GM21447 (cell line): ENCODE data around the gene EPB41L2.

Experiments
- ATAC-seq: cut with Tn5 transposase; IDR thresholded peaks from one replicate; pipeline ENCODE4 v1.9.1; 2021; ENCODE audit not compliant: unreplicated experiment

Gene EPB41L2

GRCh38 chr6:130879826-130880225 is 183.2 kb downstream of the EPB41L2 start:
- no peak for ATAC-seq

- no peak for ATAC-seq
Observed at GRCh38 chr6:130873746-130874145, 189.3 kb downstream of the EPB41L2 start.

GRCh38 chr6:130872250-130873095 is 190.6 kb downstream of the EPB41L2 start:
- ATAC-seq: peak; percentile 68

DNA sequence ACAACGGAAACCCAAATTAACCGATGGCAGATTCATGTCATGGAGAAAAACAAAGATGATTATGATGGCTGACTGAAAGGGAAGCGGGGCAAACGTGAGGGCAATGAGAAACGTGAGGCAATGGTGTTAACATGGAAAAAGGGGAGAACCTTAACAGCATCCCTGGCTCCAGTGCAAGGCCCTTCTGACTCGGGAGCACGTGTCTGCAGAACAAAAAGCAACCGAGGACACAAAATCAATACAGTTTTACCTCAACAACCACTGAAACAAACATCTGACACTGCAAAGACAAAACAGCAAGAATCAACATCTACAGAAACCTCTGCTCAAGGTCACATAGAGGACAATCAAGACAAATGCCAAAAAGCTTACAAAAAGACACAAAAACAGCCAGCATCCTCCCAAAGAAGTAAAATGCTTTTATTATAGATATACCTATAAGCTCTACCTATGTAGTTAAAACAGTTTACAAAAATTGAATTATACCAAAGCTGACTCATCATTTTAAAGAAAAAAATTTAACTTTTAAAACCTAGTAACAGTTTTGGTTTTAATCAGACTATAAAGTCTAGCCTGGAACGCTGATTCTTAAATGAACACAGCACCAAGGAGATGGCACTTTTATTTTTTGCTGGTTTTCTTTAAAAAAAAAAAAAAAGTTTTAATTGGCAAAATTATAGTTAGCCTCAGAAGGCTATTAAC is 192.7 kb downstream of the EPB41L2 start:
- no peak for ATAC-seq

DNA sequence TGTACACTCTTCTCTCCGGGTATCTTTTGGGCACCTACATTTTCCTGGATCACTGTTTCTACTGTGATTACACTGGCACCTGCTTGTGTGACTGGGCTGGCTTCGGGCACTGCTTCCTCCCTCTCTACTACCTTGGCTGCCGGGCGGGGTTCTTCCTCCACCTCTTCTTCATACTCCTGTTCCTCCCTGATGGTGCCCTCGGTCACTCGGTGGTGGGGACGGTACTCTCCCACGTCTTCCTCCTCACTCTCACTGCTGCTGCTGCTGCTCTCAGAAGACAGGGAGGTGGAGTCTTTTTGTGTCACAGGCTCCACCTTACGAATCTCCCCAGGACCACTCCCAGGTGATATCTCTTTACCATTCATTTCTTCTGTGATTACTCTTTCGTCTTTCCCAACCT is 193.4 kb downstream of the EPB41L2 start:
- no peak for ATAC-seq

DNA sequence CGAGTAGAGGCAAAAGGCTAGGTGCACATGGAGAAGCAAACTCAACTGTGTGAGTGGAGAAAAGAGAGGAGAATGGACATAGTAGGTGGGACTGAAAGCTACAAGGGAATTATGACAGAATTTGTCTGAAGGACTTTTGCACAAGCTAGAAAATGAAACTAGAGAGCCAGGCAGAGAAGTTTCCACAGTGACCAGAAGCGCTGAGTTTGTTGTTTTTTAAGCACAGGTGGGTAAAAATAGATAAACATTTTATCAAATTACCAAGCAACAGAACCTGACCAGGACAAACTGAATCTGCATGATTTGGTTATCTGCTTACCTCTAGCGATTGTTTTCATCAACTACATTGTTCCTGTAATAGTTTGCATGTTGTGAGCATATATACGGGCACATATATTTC is 197.3 kb downstream of the EPB41L2 start:
- no peak for ATAC-seq

- ATAC-seq: no peak
Observed at GRCh38 chr6:130864344-130864743, 198.7 kb downstream of the EPB41L2 start.

DNA sequence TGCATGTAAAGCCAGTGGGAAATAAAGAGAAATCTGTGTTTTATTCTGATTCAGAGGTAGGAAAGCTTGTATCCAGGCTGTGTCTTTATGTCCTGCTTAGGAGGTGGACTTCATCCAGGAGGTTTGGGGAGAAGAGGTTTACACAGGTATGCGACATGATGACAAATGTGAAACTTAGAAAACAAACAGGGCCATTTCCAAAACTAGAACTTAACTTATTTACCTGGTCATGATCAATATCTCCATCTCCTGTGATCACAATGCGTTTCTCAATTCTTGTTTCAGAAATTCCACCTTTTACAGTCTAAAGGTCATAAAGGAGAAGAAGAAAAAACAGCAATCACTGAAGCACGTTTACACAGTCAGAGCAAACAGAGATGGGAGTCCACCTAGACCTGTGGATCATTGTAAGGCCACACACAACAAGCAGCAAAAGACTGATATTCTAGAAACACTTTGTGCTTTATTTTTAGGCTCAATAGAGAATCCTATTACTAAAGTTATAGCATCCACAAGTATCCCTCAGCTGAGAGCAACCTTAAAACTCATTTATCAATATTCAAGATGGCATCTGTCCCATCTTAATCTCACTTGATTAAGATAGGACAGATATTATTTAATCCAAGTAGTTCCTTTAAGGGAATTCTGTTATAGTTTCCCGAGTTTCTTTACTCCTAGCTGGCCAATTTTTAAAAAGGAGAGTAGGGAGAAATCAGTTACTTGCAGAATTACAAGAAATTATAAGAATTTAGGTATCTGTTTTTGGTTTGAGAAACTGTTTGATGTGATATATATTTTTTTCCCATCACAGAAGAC is 199.4 kb downstream of the EPB41L2 start:
- no peak for ATAC-seq

DNA sequence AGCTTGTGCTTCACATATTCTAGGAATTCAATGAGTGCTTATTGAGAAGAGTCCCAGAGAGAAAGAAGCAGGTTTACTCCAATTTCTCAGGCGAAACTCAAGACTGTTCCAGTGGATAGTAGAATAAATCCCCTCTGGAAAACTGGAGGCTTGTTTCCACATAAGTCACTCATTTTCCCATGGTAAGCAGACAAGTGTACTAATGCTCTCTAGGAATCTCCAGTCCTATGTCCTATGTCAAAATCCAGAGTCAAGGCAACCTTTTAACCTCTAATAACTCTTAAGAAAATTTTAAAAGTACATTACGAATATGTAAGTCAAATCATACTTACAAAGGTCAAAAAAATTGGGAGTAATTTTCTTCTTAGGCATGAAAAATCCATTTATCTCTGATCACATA is 200.7 kb downstream of the EPB41L2 start:
- ATAC-seq: no peak

DNA sequence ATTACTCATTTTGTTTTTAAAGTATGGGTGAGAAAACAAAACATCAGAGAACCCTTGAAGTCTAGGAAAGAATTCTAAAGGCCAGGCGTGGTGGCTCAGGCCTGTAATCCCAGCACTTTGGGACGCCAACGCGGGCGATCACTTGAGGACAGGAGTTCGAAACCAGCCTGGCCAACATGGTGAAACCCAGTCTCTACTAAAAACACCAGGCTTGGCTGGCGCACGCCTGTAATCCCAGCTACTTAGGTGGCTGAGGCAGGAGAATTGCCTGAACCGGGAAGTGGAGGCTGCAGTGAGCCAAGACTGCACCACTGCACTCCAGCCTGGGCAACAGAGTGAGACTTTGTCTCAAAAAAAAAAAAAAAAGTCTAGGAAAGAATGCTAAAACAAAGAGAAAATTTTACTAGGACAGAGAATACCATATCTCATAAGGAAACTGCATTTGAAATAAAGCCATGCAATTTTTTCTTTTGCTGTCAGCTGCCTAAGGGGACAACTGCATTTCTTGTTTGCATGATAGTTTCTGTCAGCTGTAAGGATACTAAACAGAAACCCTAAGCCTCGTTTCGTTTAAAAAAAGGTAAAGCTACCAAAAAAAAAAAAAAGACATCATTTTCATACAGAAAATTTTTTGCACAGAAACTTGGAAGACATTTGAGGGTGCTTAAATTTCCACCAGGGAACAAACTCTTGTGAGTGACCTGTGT is 203.7 kb downstream of the EPB41L2 start:
- no peak for ATAC-seq

GRCh38 chr6:130858498-130859160 is 204.4 kb downstream of the EPB41L2 start:
- no peak for ATAC-seq

GRCh38 chr6:130858054-130858453 is 205.0 kb downstream of the EPB41L2 start:
- no peak for ATAC-seq

DNA sequence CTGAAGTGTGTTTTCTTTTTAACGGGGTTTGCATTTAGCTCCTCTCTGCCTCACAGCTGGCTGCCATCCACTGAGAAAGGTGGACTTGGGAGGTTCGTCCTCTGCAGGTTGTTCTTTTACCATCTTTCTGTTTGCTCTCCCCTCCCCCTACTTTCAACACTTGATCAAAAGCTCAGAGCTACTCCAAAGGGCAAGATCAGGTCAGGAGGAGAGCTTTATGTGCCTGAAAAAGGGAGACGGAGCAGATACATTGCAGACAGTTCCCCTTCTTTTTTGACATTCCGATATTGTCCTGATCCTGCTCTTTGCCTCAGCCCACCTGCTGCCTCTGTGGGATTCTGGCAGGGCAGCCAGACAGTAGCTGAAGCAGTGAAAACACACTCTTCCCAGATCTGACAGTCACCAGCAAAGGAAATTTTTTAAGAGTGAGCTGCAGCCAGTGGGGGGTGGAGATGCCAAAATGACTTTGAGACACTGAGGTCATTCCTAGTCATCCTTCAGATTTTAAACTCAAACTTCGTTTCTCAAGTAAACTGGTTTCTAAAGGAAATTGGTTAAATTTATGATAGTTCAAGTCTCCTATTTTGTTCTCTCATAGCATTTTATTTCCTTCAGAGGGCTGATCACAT is 209.4 kb downstream of the EPB41L2 start:
- no peak for ATAC-seq

DNA sequence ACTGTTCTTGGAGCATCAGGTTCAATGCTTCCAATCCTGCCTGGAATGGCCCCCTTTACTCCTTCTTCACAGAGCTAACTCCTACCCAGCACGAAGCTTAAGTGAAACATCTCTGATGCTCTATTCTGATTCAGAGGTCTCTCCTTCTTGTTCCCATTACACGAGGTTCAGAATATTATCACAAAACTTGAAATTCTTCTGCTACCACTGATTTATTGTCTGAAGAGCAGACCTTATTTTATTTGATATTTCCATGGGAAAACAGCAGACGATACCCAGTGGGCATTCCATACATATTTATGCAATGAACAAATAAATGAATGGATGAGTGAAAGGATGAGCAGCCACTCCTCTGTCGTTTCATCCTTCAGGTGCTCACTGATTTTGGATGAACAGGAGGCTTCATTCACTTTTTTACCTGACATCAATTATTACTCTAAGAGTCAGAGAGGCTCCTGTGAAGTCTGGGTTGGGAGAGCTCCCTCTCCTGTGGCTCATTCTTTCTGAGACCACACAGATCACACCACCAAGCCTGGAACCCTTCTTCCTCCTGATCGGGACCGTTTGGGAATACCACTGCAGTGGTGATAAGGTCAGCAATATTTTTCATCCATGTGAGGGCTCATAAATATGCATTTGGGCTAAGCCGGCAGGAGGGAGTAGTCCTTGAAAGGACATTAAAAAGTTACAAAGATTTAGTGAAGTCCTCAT is 210.0 kb downstream of the EPB41L2 start:
- no peak for ATAC-seq

DNA sequence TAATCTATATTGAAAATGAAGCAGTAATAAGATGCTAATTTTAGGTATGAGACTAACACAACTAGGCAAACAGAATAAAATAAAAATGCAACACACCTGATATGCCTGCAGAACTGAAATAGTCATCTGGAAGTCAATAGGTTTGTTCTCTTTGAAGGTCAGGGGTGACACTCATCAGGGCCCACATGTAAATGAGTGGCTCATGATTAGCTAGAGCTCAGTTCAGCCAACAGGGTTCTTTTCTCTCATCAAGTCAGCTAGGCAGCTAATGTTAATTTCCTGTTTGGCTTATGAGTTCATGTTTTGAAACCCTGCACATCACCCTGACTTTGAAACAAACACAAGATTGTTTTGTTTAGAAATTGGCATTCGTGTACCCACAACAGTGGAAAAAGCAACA is 212.0 kb downstream of the EPB41L2 start:
- no peak for ATAC-seq

GRCh38 chr6:130849594-130849993 is 213.5 kb downstream of the EPB41L2 start:
- no peak for ATAC-seq

GRCh38 chr6:130848945-130849344 is 214.1 kb downstream of the EPB41L2 start:
- peak; percentile 82 for ATAC-seq

DNA sequence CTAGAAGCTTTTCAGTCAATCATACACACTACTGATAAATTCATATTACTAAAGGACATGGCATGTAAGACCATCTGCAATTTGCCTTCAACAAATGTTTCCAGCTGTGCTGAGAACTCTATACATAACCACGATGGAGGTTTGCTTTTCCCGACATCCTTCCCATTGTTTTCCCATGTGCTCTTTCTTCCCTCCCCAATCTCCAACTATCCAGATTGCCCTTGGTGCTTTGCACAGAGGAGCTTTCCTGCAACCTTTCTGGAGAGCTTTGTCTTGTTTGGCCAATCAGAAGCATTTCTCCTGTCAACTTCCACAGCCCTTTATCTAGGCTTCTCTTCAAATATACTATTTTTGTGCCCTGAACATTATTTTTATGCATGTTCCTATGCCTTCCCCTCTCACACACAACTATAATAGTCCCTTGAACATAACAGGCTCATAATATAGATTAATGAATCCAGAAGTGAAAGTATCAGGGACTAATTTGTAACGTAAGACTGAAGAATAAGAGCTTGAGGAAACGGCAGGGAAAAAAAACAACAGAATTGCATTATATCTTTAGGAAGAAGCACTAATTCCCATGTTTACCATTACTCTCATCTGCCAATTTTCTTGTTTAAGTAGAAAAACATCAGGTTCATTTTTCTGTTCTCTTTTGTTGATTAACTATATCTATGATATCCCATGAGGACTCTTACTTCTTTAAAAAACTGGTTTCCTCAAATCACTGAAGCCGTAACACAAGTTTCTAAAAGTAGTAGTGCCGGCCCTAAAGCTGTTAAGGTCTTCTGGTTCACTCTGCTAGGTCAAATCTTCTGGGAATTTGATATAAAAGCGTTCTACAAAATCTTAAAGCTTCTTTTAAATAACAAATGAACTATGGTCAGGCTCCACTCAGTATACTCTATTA is 215.8 kb downstream of the EPB41L2 start:
- no peak for ATAC-seq
